Measurements from ENCODE around the gene SLC35A1.

Gene SLC35A1

DNA sequence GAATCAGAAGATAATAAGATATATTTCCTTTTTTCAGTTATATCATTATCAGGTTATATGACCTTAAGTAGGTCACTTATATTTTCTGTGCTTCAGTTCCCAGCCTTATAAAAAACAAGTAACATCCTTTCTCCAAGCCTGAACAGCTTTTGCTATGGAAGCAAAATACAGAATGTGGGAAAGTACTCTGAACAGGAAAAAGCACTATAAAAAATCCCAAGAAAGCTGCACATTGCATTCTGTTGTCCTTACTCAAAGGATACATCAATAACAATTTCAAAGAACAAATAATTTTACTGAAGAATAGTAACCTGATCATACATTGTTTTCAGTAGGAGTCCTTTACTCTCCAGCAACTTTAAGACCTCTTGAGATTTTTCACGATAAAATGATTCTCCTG lies 56.4 kb downstream of the SLC35A1 start:
- no peak for DNase-seq (ENCODE audit: low read depth)

DNA sequence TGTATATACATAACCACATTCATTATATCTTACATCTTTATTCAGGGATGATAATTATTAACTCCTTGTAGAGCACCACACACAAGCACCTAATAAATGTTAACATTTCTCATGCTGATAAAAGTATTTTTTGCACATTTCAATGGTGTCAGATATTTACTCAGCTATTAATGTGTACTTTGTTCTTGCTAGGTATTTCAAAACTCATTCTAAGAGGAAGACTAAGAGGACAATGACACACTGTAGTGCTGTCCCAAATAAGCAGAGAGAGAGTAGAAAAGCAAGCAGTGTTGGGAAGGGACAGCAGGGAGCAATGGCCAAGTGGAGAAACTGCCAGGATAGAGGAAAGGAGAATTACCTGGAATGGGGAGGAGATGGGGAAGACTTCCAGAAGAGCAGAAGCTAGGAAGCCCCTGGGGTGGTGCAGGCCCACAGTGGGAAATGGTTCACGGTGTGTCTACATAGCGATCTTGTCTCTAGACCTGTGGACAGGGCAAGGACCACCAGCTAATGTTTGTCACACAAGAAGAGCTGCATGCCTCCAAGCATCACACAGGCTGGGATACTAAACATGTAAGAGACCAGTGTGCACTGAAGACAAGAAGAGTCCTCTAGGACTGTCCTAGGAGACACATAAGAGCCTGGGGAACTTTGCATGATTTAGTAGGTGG lies 61.7 kb downstream of the SLC35A1 start:
- DNase-seq (ENCODE audit: low read depth), result no peak

DNA sequence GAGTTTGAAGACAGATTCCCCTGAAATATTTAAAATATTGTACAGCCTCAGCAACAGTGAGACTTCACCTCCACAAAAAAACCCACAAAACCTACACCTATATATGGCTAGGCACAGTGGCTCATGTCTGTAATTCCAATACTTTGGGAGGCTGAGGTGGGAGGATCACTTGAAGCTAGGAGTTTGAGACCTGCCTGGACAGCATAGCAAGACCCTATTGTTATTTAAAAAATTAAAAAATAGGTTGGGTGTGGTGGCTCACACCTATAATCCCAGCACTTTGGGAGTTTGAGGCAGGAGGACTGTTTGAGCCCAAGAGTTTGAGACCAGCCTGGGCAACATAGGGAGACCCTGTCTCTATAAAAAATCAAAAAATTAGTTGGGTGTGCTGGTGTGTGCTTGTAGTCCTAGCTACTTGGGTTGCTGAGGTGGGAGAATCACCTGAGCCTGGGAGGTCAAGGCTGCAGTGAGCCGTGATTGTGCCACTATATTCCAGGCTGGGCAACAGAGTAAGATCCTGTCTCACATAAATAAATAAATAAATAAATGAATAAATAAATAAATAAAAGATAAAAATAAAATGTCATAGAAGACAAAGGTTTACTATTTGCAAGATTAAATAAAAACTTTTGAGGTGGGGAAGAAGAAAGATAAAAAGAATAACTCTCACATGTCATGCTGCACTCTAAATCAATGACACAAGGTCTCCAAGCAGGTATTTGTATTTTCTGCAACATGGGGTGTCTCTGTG lies 65.9 kb downstream of the SLC35A1 start:
- no peak for DNase-seq (ENCODE audit: low read depth)

DNA sequence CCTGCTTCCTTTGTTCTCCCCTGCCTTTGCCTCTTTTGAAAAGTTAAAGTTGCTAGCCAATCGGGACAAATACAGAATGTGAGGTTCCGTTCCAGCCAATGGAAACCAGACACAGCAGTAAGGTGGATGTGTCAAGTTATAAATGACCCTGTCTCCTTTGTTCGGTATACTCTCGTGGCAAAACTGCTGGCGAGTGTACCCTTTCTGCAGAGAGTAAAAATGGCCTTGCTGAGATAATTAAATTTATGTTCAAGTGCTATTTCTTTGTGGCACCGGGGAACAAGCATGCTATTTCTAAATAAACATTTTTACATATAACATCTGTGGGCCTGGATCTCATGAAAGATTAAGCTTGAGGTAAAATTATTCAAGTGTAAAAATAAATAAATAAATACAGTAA lies 66.8 kb downstream of the SLC35A1 start:
- no peak for DNase-seq (ENCODE audit: low read depth)

DNA sequence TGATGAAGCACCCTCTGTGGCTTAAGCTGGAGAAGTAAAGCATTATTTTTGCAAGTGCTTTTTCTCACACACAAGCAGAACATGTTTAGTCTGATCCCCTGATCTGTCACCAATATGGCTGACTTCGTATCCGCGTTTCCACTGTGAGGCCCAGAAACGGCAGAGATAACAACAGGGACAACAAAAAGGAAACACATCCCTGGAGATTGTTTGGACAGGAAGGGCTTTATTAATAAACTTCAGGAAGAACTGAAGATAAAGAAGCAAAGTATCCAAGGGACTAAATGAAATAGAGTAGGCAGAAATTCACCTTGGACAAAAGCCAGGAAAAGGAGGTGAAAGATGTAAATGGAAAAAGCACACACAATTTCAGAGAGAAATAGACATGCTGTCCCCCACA lies 67.8 kb downstream of the SLC35A1 start:
- no peak for DNase-seq (ENCODE audit: low read depth)

DNA sequence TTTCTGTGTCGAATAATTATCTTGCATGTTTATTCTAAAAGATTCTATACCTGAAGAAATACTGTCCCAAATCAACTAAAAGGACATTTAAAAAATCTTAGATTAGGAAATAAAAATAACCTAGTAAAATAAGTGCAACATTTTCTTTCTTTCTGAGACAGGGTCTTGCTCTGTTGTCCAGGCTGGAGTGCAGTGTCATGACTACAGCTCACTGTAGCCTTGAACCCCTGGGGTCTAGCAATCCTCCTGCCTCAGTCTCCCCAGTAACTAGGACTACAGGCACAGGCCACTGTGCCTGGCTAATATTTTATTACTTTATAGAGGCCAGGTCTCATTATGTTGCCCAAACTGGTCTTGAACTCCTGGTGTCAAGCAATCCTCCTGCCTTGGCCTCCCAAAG lies 68.3 kb downstream of the SLC35A1 start:
- no peak for DNase-seq (ENCODE audit: low read depth)

DNA sequence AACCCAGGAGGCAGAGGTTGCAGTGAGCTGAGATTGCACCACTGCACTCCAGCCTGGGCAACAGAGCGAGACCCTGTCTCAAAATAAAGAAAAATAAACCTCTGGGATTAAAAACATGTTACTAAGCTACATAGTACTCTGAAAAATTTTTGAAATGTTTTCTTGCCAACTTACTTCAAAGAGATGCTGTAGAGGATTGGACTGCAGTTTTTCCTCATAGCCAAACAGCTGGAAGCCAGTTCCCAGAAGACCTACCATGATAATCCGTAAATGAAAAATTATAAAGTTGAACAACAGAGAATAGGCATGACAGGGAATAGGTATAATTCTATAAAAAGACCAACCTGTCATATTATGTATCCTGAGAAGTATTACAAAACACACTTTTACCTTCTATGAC lies 69.0 kb downstream of the SLC35A1 start:
- DNase-seq (ENCODE audit: low read depth), result no peak

DNA sequence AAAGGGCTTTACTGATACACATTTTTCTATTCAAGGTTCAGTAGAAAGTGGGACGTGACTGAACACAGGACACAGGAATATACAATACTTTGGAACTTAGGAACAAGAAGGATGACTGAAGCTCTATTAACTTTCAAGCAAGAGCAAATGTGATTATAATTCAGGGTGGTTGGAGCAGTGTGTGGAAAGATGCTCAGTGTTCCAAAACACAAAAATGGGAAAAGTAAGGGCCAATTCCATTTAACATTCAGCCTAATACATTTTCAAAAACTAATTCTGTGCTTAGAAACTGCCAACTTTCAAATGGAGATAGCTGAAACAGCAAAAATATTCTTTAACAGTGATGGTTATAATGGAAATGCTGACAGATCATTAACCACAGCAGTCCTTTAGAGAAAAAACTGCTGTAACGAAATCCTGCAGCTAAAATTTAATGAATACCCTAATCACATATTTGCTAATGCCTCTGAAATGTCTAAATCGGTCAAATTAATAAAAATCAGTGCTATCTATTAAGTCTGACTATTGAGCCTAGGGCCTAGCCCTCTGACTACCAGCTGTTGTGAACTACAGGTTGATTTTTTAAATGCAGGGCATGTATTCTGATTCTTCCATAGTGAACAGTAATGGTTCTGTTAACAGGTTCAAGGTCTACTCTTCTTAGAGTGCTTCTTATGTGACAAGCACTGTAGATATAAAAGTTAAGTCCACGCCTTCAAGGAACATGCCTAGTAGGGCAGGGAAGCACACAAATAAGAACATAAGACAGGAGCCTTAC lies 71.1 kb downstream of the SLC35A1 start:
- no peak for DNase-seq (ENCODE audit: low read depth)

DNA sequence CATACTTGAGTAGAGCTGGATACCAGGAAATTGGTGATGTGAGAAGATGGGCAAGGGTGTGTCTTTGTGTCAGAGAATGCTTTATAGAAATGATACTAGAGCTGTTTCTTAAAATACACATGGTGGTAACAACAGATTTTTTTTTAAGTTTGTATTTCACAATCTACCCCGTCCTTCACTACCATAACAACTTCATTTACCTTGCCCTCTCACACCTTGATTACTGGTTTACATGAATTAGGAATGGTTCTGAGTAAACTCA lies 71.6 kb downstream of the SLC35A1 start:
- DNase-seq (ENCODE audit: low read depth), result no peak

DNA sequence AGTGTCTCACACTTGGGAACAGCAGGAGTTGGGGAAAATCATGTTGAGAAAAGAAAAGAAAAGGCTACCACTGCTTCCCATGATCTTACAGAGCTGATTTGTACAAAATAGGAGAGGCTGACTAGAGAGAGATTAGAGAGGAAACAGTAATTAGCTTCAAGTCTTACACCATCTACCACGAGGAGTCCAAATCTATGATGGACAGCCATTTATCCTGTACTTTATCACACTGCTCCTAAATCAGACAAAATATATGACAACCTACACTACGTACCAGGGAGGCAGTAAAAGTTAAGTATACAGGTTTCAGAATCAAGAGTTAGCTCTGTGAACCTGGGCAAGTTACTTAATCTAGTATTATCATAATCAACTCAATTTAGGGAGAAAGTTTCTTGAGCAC lies 79.0 kb downstream of the SLC35A1 start:
- DNase-seq (ENCODE audit: low read depth), result no peak

DNA sequence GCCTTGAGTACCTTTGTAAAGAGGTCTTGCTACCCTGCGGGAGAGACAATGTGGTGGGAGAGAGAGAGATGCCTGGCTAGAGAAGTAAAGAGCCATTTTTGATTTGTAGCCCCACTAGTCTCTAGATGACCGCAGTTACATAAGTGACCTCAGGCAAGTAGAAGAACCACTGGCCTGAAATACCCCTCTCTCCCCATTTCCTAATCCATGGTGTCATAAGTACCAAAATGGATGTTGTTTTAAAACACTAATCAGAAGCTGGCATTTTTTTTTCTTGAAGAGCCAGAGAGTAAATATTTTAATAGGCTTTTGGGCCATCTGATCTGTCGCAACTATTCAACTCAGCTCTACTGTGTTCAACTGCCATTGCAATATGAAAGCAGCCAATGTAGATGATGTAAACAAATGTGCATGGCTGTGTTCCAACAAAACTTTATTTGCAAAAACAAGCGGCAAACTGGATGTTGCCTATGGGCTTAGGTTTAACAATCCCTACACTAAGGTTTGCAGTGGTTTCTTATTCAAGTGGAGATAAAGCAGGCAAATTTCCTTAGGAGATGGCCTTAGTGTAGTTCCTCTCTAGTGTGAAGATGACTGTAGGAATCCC lies 80.5 kb downstream of the SLC35A1 start:
- no peak for DNase-seq (ENCODE audit: low read depth)

DNA sequence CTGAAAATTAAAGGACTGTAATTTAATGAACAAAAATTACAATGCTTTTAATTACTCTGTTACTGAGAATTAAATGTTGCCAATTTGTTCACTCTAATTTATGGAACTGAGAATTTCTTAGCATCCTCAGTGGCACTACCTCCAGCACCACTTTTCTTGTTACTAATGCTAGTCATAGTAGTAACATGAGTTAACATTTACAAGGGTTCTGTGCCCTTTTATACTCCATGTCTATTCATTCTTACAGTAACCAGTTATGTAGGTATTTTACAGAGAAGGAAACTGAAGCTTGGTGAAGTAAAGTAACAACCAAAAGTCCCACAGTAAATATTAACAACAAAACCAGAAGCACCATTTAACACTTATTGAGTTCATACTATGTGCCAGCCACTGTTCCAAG lies 82.7 kb downstream of the SLC35A1 start:
- no peak for DNase-seq (ENCODE audit: low read depth)

DNA sequence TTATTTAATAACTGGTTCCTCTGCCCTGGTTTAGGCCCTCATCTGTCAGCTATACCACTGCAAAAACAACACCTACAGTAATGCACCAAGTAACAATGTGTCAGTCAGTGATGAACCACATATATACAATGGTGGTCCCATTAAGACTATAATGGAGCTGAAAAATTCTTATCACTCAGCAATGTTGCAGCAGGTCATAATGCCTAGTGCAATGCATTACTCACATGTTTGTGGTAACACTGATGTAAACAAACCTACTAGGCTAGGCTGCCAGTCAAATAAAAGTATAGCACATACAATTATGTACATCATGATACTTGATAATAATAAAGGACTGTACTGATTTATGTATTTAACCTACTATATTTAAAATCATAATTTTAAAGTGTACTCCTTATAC lies 85.7 kb downstream of the SLC35A1 start:
- no peak for DNase-seq (ENCODE audit: low read depth)

DNA sequence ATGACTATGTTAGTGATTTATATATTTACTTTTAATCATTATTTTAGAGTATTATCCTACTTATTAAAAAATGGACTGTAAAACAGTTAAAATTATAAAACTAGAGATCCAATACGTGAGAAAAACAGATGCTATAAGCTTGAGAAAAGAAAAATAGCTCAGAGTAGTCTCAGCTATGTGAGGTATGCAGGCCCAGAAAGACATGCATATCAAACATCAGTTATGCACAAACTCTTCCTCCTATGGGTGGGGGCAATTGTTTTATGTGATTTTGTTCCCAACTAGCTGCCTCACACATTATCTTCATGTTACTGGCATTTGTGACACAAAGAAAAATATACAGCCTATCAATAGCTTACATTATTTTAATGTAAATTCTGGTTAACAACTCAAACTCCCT lies 88.2 kb downstream of the SLC35A1 start:
- no peak for DNase-seq (ENCODE audit: low read depth)

Measured in activated T-cell treated with anti-CD3 and anti-CD28 coated beads for 24 hours (primary cell).